HepG2 (cell line): ENCODE measurements around the gene C20orf96. TPM values are rescaled to one million over a fixed set of nuclear protein-coding genes. Genes with fewer than 3 reads are reported as not detected.

ENCODE experiments used
- ATAC-seq: fragments of 200-7000 bp; cut with Tn5 transposase; 3 replicates; pipeline ENCODE4 v1.9.1; 2020; ENCODE audit warnings: mild to moderate bottlenecking, moderate library complexity
- BruUV-seq: library from RNA; stranded (reverse); fragments of 400-500 nt; replicated peaks from 2 replicates; lab custom pipeline; 2021; lab: Mats Ljungman, UMichigan
- CTCF ChIA-PET: fragments of 300-600 bp; formaldehyde crosslinking; extraction: SDS; loops from one replicate; lab custom pipeline; 2021; ENCODE audit warnings: low total read pairs, inconsistent platforms, low intra/inter-chr PET ratio; lab: Yijun Ruan, JAX
- POLR2A ChIA-PET: fragments of 350-600 bp; sonication (Branson Sonifier 250); formaldehyde crosslinking; loops from one replicate; lab custom pipeline; 2020; ENCODE audit warnings: antibody characterized with exemption, inconsistent platforms; lab: Yijun Ruan, JAX
- DNase-seq: peaks from one replicate; pipeline ENCODE4 v3.0.0-alpha.2; 2015; ENCODE audit warnings: low spot score
- FAIRE-seq: peaks from 3 replicates; lab custom pipeline; 2011; peaks lifted over from hg19 to GRCh38; lab: Jason Lieb, UNC
- H2AFZ ChIP-seq: one replicate; pipeline ENCODE4 v1.6.1; 2011; ENCODE audit warnings: low read length, inconsistent platforms
- H3K27ac ChIP-seq: fragments of 300-600 bp; 3 replicates; pipeline ENCODE4 v1.8.0; 2011; ENCODE audit warnings: mixed run types, mild to moderate bottlenecking, mixed read lengths, low read length, inconsistent platforms; ENCODE audit not compliant: insufficient read depth; ENCODE audit errors: extremely low read length
- H3K27me3 ChIP-seq, 2 experiments: fragments of 200-600 bp in 1 of 2; 2 replicates in 1 of 2; 3 replicates in 1 of 2; pipeline versions ENCODE4 v1.6.0 to v1.8.0; 2011; ENCODE audit warnings: low read length in 2 of 2, mild to moderate bottlenecking in 2 of 2, moderate library complexity in 2 of 2, inconsistent platforms in 1 of 2; ENCODE audit not compliant: insufficient read depth in 2 of 2, control insufficient read depth in 1 of 2
- H3K36me3 ChIP-seq, 2 experiments: fragments of 200-600 bp in 1 of 2; replicated peaks in 1 of 2; 2 replicates in 1 of 2; 3 replicates in 1 of 2; pipeline versions ENCODE4 v1.5.1 to v1.8.0; 2011; ENCODE audit warnings: low read length in 2 of 2, inconsistent platforms in 1 of 2; ENCODE audit not compliant: insufficient read depth in 2 of 2, control insufficient read depth in 1 of 2
- H3K4me1 ChIP-seq: 2 replicates; pipeline ENCODE4 v1.5.1; 2012; ENCODE audit warnings: low read length, inconsistent platforms; ENCODE audit not compliant: insufficient read depth
- H3K4me2 ChIP-seq: 2 replicates; pipeline ENCODE4 v1.6.0; 2011; ENCODE audit warnings: low read depth, low read length, inconsistent platforms
- H3K4me3 ChIP-seq, 3 experiments: fragments of 200-600 bp in 1 of 3; sonication (generic), shearing (Covaris generic) in 1 of 3; replicated peaks in 1 of 3; 2 replicates each; pipeline ENCODE4 v1.5.1; 2011 to 2016; ENCODE audit warnings: low read length in 3 of 3, inconsistent platforms in 2 of 3, low read depth in 2 of 3, mild to moderate bottlenecking in 2 of 3, control low read depth in 1 of 3, mixed read lengths in 1 of 3; ENCODE audit not compliant: insufficient read depth in 1 of 3
- H3K79me2 ChIP-seq: one replicate; pipeline ENCODE4 v1.6.1; 2011; ENCODE audit warnings: low read length, inconsistent platforms; ENCODE audit not compliant: insufficient read depth
- H3K9ac ChIP-seq: 2 replicates; pipeline ENCODE4 v1.6.0; 2011; ENCODE audit warnings: mild to moderate bottlenecking, low read depth, low read length, inconsistent platforms; ENCODE audit not compliant: insufficient read depth
- H3K9me3 ChIP-seq: 2 replicates; pipeline ENCODE4 v1.5.1; 2012; ENCODE audit warnings: mild to moderate bottlenecking, low read length
- H4K20me1 ChIP-seq: 2 replicates; pipeline ENCODE4 v1.6.0; 2011; ENCODE audit warnings: inconsistent platforms, mild to moderate bottlenecking, low read length, moderate library complexity; ENCODE audit not compliant: insufficient read depth
- HNRNPK ChIP-seq: fragments of 200-400 bp; formaldehyde crosslinking; IDR thresholded peaks from 2 replicates; pipeline ENCODE4 v1.6.1; 2018; ENCODE audit warnings: low read length, low read depth, moderate library complexity, mild to moderate bottlenecking; ENCODE audit not compliant: poor library complexity, severe bottlenecking
- NFIC ChIP-seq: IDR thresholded peaks from 2 replicates; pipeline ENCODE4 v1.6.1; 2012; ENCODE audit warnings: mild to moderate bottlenecking, low read length, inconsistent platforms
- POLR2G ChIP-seq: fragments of 200-400 bp; formaldehyde crosslinking; IDR thresholded peaks from 2 replicates; pipeline ENCODE4 v1.6.1; 2018; ENCODE audit warnings: mild to moderate bottlenecking, low read depth, low read length, moderate library complexity
- SP5 ChIP-seq: IDR thresholded peaks from 2 replicates; pipeline ENCODE4 v1.6.1; 2016; ENCODE audit warnings: low read depth, borderline replicate concordance
- TCF12 ChIP-seq, 2 experiments: fragments of 450-650 bp in 1 of 2; sonication (generic) in 1 of 2; formaldehyde crosslinking in 1 of 2; IDR thresholded peaks; 2 replicates each; pipeline versions ENCODE4 v1.6.1 to v1.8.0; 2017 to 2022; ENCODE audit warnings: antibody characterized with exemption in 1 of 2, mild to moderate bottlenecking in 1 of 2, missing genetic modification reagents in 1 of 2, moderate library complexity in 1 of 2
- TOPORS ChIP-seq: sonication (generic); formaldehyde crosslinking; IDR thresholded peaks from 2 replicates; pipeline ENCODE4 v1.8.0; 2023; ENCODE audit warnings: mild to moderate bottlenecking, missing genetic modification reagents
- ZNF788 ChIP-seq: sonication (generic); formaldehyde crosslinking; IDR thresholded peaks from 2 replicates; pipeline ENCODE4 v1.5.0; 2020; ENCODE audit warnings: mild to moderate bottlenecking, missing genetic modification reagents, borderline replicate concordance
- WGBS: methylation state at CpG from one replicate; pipeline ENCODE4 v1.1.6; 2017; ENCODE audit warnings: low lambda C conversion rate; 5-methylcytosine and 5-hydroxymethylcytosine counted together
- in situ Hi-C: cut with HindIII; loops from 2 replicates; pipeline ENCODE4 v1.10.0; 2017; ENCODE audit warnings: low pct_unique_long_range_greater_than_20kb; ENCODE audit not compliant: extremely low pct_ligation_motif_present
- intact Hi-C: fragments of 100-400 bp; cut with micrococcal nuclease; formaldehyde crosslinking; loops from one replicate; pipeline ENCODE4 v1.10.0; 2022; ENCODE audit not compliant: unreplicated experiment
- polyA plus RNA-seq, 8 experiments: library from polyadenylated mRNA; depleted of rRNA in 3 of 8; stranded (reverse) in 7 of 8; unstranded in 1 of 8; fragments of >200 nt; fragmentation: Illumina TruSeq in 4 of 8; extraction: Trizol in 4 of 8; gene quantifications; 2 replicates each; pipeline versions ENCODE4 v1.2.1 to v1.2.3, GENCODE V29; 2011 to 2016; ENCODE audit warnings: low read depth in 4 of 8, missing spikeins in 1 of 8, mixed read lengths in 1 of 8; ENCODE audit not compliant: insufficient read depth in 1 of 8
- total RNA-seq, 5 experiments: library from RNA; depleted of rRNA; stranded (reverse); fragments of >200 nt; fragmentation: Illumina TruSeq; extraction: Trizol; gene quantifications; 2 replicates each; pipeline ENCODE4 v1.2.3, GENCODE V29; 2016; ENCODE audit warnings: low read depth in 1 of 5

Gene C20orf96
- total and polyA plus RNA-seq, 2 of the 13 experiments (the other 11 are each of a cell fraction or from before 2014, with no cell fraction given), result 3.8 to 20.6 TPM

GRCh38 chr20:286508-286907 lies 4.0 kb downstream of the C20orf96 start:
- FAIRE-seq (no peak), ATAC-seq (no peak), DNase-seq (no peak)
- Histone ChIP-seq H3K36me3 (peaks cover 0 to 4% of the 10 kb centered on the region in 2 experiments; a peak in 3 of 5 replicates), H2AFZ (no peak overlapping the region), H3K4me1 (peaks cover 23% of the 10 kb centered on the region), H4K20me1 (no peaks in the 10 kb centered on the region), H3K79me2 (peaks cover 10% of the 10 kb centered on the region), H3K9me3 (no peaks in the 10 kb centered on the region), H3K27ac (no peak overlapping the region), H3K27me3 (peaks cover under 1 to 2% of the 10 kb centered on the region in 2 experiments; a peak in 3 of 5 replicates), H3K4me3 (no peak overlapping the region), H3K4me2 (no peak overlapping the region), H3K9ac (no peak overlapping the region)
- intact Hi-C loops, result no loop called here
- ChIA-PET CTCF (no interaction called here), POLR2A (no interaction called here)
- no TSS peak for BruUV-seq
- TF ChIP-seq SP5 (no peak), HNRNPK (peak; percentile 95), ZNF788 (CRISPR knock-in tag) (no peak)
- 89% methylated on average over 2 of the region's 2 CpGs for WGBS
- in situ Hi-C loops, result no loop called here

- Histone ChIP-seq H3K4me2 (no peak overlapping the region), H3K36me3 (peaks cover 5 to 8% of the 10 kb centered on the region in 2 experiments; a peak in 4 of 5 replicates), H2AFZ (no peak overlapping the region), H3K27ac (no peak overlapping the region), H3K4me3 (no peak overlapping the region), H3K9ac (no peak overlapping the region), H3K4me1 (peaks cover 5% of the 10 kb centered on the region), H3K9me3 (no peaks in the 10 kb centered on the region), H3K27me3 (no peaks in the 10 kb centered on the region), H4K20me1 (no peaks in the 10 kb centered on the region), H3K79me2 (no peaks in the 10 kb centered on the region)
- ATAC-seq (no peak), DNase-seq (no peak)
- CTCF ChIA-PET, result no interaction called here
- POLR2A ChIA-PET, result no interaction called here
- in situ Hi-C loops (no loop called here), intact Hi-C loops (no loop called here)
- no TSS peak for BruUV-seq
- WGBS, result 82% methylated on average over 3 of the region's 3 CpGs
- TF ChIP-seq TCF12 (IDR thresholded peaks at IDR 0.05) (no peak), TCF12 (CRISPR knock-in tag; IDR thresholded peaks at IDR 0.05) (no peak), TOPORS (CRISPR knock-in tag) (no peak), POLR2G (no peak), NFIC (no peak)
- TF ChIP-seq, all 625 proteins: peak for 0
- FAIRE-seq, result no peak
These were observed 6.4 kb downstream of the C20orf96 start for GRCh38 chr20:284172-284571.
